ENCODE measurements around the gene UNC13C. TPM values are rescaled to one million over a fixed set of nuclear protein-coding genes. Genes with fewer than 3 reads are reported as not detected.
"Not testable (repeated sequence)": the region's sequence is repeated elsewhere in the genome, so short reads cannot be mapped to it uniquely, and the experiment has no call there.

Gene UNC13C
- total and polyA plus RNA-seq, 9 donors, result 2.0 to 5.7 (median 3.5) TPM

DNA sequence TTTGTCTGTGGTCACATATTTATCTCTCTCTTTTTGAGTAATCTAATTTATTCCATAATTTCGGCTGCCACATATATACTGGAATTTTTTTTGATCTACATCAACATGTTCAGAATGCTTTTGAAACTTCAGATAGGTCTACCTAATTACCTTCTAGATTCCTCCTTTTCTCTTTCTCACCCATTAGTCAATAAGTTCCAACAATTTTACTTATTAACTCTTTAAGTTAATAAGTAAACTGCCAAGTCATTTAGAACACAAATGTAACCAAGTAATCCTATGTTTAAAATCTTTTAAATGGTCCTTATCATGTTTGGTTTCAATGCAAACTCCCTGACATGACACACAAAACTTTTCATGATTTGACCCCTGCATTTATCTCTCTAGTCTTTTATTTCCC is 410.5 kb downstream of the UNC13C start:
- Histone ChIP-seq H3K36me3 (ENCODE audit: control insufficient read depth, insufficient read depth, low read length) (no peaks in the 10 kb centered on the region), H3K27me3 (ENCODE audit: control insufficient read depth, insufficient read depth, low read length) (no peaks in the 10 kb centered on the region), H3K4me1 (ENCODE audit: control insufficient read depth, insufficient read depth, low read length) (no peaks in the 10 kb centered on the region), H3K9me3 (replicated peaks; ENCODE audit: control insufficient read depth, low read depth, low read length) (no peaks in the 10 kb centered on the region), H3K27ac (ENCODE audit: low read length) (no peak overlapping the region), H3K4me3 (ENCODE audit: low read length) (no peak overlapping the region)
- no peak for DNase-seq
- WGBS (ENCODE audit: insufficient coverage), result no CpG with 5 or more reads among the region's 1 CpG

DNA sequence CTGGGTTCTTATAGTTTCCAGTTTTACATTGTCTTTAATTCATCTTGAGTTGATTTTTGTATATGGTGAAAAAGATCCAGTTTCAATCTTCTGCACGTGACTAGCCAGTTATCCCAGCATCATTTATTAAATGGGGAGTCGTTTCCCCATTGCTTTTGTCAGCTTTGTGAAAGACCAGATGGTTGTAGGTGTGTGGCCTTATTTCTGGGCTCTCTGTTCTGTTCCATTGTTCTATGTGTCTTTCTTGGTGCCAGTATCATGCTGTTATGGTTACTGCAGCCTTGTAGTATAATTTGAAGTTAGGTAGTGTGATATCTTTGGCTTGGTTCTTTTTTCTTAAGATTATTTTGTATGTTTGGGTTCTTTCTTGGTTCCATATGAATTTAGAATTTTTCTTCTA is 432.2 kb downstream of the UNC13C start:
- H3K27ac ChIP-seq (ENCODE audit: low read length), result no peak overlapping the region
- no CpG with 5 or more reads among the region's 2 CpGs for WGBS (ENCODE audit: insufficient coverage)
- H3K4me3 ChIP-seq (ENCODE audit: low read length), result no peak overlapping the region
- H3K9me3 ChIP-seq (replicated peaks; ENCODE audit: control insufficient read depth, low read depth, low read length), result no peaks in the 10 kb centered on the region
- no peaks in the 10 kb centered on the region for H3K36me3 ChIP-seq (ENCODE audit: control insufficient read depth, insufficient read depth, low read length)
- no peaks in the 10 kb centered on the region for H3K4me1 ChIP-seq (ENCODE audit: control insufficient read depth, insufficient read depth, low read length)
- H3K27me3 ChIP-seq (ENCODE audit: control insufficient read depth, insufficient read depth, low read length), result no peaks in the 10 kb centered on the region
- no peak for DNase-seq

DNA sequence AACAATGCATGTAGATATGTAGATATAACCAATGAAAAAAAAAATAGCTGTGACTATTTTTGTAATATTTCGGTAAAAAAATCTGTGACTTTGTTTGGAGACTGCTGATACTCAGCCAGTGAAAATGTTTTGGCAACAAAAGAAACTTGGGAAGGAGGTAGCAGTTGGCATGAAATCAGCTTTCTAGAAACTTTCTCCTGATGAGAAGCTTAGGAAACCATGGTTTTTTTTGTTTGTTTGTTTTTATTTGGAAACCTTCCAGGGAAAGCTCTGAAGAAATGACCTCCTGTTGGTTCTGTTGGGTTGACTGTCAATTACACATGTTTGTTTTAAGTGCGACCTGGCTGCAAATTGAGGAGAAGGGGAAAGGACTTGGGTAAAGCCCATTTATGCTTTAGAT is 445.9 kb downstream of the UNC13C start:
- peak; percentile 7 for DNase-seq
- Histone ChIP-seq H3K4me3 (ENCODE audit: low read length) (no peak overlapping the region), H3K27me3 (ENCODE audit: control insufficient read depth, insufficient read depth, low read length) (no peaks in the 10 kb centered on the region), H3K4me1 (ENCODE audit: control insufficient read depth, insufficient read depth, low read length) (no peaks in the 10 kb centered on the region), H3K9me3 (replicated peaks; ENCODE audit: control insufficient read depth, low read depth, low read length) (no peaks in the 10 kb centered on the region), H3K36me3 (ENCODE audit: control insufficient read depth, insufficient read depth, low read length) (no peaks in the 10 kb centered on the region), H3K27ac (ENCODE audit: low read length) (no peak overlapping the region)
- 63% methylated on average over 1 of the region's 2 CpGs for WGBS (ENCODE audit: insufficient coverage)

DNA sequence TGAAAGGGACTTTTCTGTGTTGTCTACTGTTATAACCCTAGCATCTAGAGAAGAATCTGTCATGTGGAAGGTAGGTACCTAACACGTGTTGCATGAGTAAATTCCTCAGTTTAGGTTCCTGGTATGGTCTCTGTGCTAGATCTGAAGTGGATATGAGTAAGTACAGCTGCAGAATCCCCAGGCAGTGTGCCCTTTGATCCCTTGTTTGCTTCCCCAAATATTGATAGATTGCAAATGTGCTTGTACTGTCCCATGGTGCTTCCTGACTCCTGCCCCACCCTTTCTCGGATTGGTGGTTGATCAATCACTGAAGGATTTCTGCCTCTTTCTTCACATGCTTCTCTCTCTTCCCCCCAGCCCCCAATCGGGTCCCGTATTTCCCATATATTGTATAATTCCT is 450.4 kb downstream of the UNC13C start:
- no peaks in the 10 kb centered on the region for H3K4me1 ChIP-seq (ENCODE audit: control insufficient read depth, insufficient read depth, low read length)
- H3K27me3 ChIP-seq (ENCODE audit: control insufficient read depth, insufficient read depth, low read length), result no peaks in the 10 kb centered on the region
- no peaks in the 10 kb centered on the region for H3K9me3 ChIP-seq (replicated peaks; ENCODE audit: control insufficient read depth, low read depth, low read length)
- DNase-seq, result no peak
- no peak overlapping the region for H3K4me3 ChIP-seq (ENCODE audit: low read length)
- 50% methylated on average over 1 of the region's 4 CpGs for WGBS (ENCODE audit: insufficient coverage)
- H3K36me3 ChIP-seq (ENCODE audit: control insufficient read depth, insufficient read depth, low read length), result no peaks in the 10 kb centered on the region
- no peak overlapping the region for H3K27ac ChIP-seq (ENCODE audit: low read length)

DNA sequence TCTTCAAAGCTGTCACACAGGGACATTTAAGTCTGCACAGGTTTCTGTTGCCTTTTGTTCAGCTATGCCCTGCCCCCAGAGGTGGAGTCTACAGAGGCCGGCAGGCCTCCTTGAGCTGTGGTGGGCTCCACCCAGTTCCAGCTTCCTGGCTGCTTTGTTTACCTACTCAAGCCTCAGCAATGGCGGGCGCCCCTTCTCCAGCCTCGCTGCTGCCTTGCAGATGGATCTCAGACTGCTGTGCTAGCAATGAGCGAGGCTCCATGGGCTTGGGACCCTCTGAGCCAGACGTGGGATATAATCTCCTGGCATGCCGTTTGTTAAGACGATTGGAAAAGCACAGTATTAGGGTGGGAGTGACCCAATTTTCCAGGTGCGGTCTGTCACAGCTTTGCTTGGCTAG is 472.0 kb downstream of the UNC13C start:
- H3K27ac ChIP-seq (ENCODE audit: low read length); H3K36me3 ChIP-seq (ENCODE audit: control insufficient read depth, insufficient read depth, low read length); H3K4me1 ChIP-seq (ENCODE audit: control insufficient read depth, insufficient read depth, low read length); H3K27me3 ChIP-seq (ENCODE audit: control insufficient read depth, insufficient read depth, low read length); DNase-seq; H3K4me3 ChIP-seq (ENCODE audit: low read length): not testable (repeated sequence)
- H3K9me3 ChIP-seq (replicated peaks; ENCODE audit: control insufficient read depth, low read depth, low read length), result peaks cover 12% of the 10 kb centered on the region
- 80% methylated on average over 6 of the region's 9 CpGs for WGBS (ENCODE audit: insufficient coverage)

DNA sequence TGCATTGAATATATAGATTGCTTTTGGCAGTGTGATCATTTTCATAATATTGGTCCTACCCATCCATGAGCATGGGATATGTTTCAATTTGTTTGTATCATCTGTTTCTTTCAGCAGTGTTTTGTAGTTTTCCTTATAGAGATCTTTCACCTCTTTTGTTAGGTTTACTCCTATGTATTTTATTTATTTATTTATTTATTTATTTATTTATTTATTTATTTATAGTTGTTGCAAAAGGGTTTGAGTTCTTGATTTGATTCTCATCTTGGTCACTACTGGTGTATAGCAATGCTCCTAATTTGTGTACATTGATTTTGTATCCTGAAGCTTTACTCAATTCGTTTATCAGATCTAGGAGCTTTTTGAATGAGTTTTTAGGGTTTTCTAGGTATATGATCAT is 478.2 kb downstream of the UNC13C start:
- Histone ChIP-seq H3K4me3 (ENCODE audit: low read length) (no peak overlapping the region), H3K4me1 (ENCODE audit: control insufficient read depth, insufficient read depth, low read length) (no peaks in the 10 kb centered on the region), H3K9me3 (replicated peaks; ENCODE audit: control insufficient read depth, low read depth, low read length) (peaks cover 22% of the 10 kb centered on the region), H3K27me3 (ENCODE audit: control insufficient read depth, insufficient read depth, low read length) (no peaks in the 10 kb centered on the region), H3K36me3 (ENCODE audit: control insufficient read depth, insufficient read depth, low read length) (no peaks in the 10 kb centered on the region), H3K27ac (ENCODE audit: low read length) (no peak overlapping the region)
- DNase-seq, result no peak
- WGBS (ENCODE audit: insufficient coverage), result no CpG with 5 or more reads among the region's 1 CpG

DNA sequence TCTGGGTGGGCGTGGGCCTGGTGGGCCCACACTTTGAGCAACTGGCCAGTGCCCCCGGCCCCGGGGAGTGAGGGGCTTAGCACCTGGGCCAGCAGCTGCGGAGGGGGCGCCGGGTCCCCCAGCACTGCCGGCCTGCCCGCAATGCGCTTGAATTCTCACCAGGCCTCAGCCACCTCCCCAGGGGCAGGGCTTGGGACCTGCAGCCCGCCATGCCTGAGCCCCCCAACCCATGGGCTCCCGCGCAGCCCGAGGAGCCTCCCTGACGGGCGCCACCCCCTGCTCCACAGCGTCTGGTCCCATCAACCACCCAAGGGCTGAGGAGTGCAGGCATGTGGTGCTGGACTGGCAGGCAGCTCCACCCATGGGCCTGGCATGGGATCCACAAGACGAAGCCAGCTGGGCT is 484.3 kb downstream of the UNC13C start:
- 92% methylated on average over 16 of the region's 17 CpGs for WGBS (ENCODE audit: insufficient coverage)

DNA sequence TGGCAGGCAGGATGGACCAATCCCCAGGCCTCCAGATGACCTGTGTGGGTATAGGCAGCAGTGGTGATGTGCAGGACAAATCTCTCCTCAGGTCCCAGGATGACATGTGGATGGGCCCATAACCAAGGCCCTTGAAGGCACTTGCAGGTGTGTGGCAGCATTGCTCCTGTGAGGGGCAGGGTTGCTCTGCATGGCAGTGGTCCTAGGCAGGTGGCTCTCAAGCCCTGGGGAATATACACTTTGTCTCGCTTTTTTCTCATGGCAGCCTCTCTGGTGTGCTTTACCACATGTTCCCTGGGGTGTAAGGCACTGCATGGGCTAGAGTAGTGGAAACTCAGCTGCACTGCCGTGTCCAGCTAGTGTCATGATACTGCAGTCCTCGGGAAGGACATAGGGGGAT is 503.6 kb downstream of the UNC13C start:
- no peaks in the 10 kb centered on the region for H3K9me3 ChIP-seq (replicated peaks; ENCODE audit: control insufficient read depth, low read depth, low read length)
- H3K4me1 ChIP-seq (ENCODE audit: control insufficient read depth, insufficient read depth, low read length), result no peaks in the 10 kb centered on the region
- DNase-seq, result no peak
- no peaks in the 10 kb centered on the region for H3K36me3 ChIP-seq (ENCODE audit: control insufficient read depth, insufficient read depth, low read length)
- H3K27ac ChIP-seq (ENCODE audit: low read length), result no peak overlapping the region
- no peaks in the 10 kb centered on the region for H3K27me3 ChIP-seq (ENCODE audit: control insufficient read depth, insufficient read depth, low read length)
- 46% methylated on average over 3 of the region's 3 CpGs for WGBS (ENCODE audit: insufficient coverage)
- H3K4me3 ChIP-seq (ENCODE audit: low read length), result no peak overlapping the region

More for the DNA sequence above, 484.3 kb downstream of the UNC13C start:
- DNase-seq, result no peak
- no peak overlapping the region for H3K4me3 ChIP-seq (ENCODE audit: low read length)
- no peaks in the 10 kb centered on the region for H3K36me3 ChIP-seq (ENCODE audit: control insufficient read depth, insufficient read depth, low read length)
- no peaks in the 10 kb centered on the region for H3K4me1 ChIP-seq (ENCODE audit: control insufficient read depth, insufficient read depth, low read length)
- no peaks in the 10 kb centered on the region for H3K27me3 ChIP-seq (ENCODE audit: control insufficient read depth, insufficient read depth, low read length)
- H3K27ac ChIP-seq (ENCODE audit: low read length), result no peak overlapping the region
- peaks cover 11% of the 10 kb centered on the region for H3K9me3 ChIP-seq (replicated peaks; ENCODE audit: control insufficient read depth, low read depth, low read length)

DNA sequence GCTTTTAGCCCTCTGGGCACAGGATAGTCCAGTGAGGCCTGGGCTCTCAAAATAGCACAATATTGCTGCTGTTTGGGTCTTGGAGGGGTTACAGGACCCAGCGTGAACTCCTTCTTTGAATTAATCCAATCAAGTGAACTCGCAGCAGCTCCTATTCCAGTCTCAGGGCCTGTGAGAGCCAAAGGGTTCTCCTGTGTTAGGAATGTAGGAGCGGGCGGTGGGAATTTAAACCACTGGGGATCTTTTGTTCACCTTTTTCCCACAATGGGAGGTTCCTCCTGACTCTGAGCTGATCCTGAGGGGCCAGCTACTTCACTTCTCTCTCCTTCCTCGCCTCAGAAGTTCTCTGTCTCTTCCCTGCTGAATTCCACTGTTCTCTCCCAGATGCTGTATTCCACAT is 504.0 kb downstream of the UNC13C start:
- Histone ChIP-seq H3K9me3 (replicated peaks; ENCODE audit: control insufficient read depth, low read depth, low read length) (no peaks in the 10 kb centered on the region), H3K4me1 (ENCODE audit: control insufficient read depth, insufficient read depth, low read length) (no peaks in the 10 kb centered on the region), H3K27me3 (ENCODE audit: control insufficient read depth, insufficient read depth, low read length) (no peaks in the 10 kb centered on the region), H3K27ac (ENCODE audit: low read length) (no peak overlapping the region), H3K4me3 (ENCODE audit: low read length) (no peak overlapping the region), H3K36me3 (ENCODE audit: control insufficient read depth, insufficient read depth, low read length) (no peaks in the 10 kb centered on the region)
- no CpG with 5 or more reads among the region's 5 CpGs for WGBS (ENCODE audit: insufficient coverage)
- no peak for DNase-seq

DNA sequence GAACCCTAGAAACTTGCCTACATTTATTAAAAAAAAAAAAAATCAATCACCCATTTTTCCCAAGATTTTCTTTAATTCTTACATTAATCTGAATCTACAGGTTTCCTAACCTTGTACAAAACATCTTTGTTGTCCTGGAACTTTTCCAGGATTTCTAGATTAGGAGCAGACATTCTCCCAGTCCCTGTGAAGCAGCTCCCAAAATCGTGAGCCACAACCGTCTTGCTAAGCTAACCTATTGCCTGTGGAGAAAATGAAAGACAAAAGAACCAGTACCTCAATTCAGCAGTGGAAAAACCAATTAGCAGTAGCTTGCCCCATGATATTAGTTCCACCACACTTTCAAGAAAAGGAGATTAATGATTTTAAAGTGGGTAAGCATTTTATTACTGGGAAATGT is 522.1 kb downstream of the UNC13C start:
- H3K4me3 ChIP-seq (ENCODE audit: low read length), result no peak overlapping the region
- H3K4me1 ChIP-seq (ENCODE audit: control insufficient read depth, insufficient read depth, low read length), result no peaks in the 10 kb centered on the region
- no peaks in the 10 kb centered on the region for H3K36me3 ChIP-seq (ENCODE audit: control insufficient read depth, insufficient read depth, low read length)
- DNase-seq, result no peak
- WGBS (ENCODE audit: insufficient coverage), result 65% methylated on average over 2 of the region's 2 CpGs
- H3K9me3 ChIP-seq (replicated peaks; ENCODE audit: control insufficient read depth, low read depth, low read length), result no peaks in the 10 kb centered on the region
- H3K27me3 ChIP-seq (ENCODE audit: control insufficient read depth, insufficient read depth, low read length), result no peaks in the 10 kb centered on the region
- no peak overlapping the region for H3K27ac ChIP-seq (ENCODE audit: low read length)

DNA sequence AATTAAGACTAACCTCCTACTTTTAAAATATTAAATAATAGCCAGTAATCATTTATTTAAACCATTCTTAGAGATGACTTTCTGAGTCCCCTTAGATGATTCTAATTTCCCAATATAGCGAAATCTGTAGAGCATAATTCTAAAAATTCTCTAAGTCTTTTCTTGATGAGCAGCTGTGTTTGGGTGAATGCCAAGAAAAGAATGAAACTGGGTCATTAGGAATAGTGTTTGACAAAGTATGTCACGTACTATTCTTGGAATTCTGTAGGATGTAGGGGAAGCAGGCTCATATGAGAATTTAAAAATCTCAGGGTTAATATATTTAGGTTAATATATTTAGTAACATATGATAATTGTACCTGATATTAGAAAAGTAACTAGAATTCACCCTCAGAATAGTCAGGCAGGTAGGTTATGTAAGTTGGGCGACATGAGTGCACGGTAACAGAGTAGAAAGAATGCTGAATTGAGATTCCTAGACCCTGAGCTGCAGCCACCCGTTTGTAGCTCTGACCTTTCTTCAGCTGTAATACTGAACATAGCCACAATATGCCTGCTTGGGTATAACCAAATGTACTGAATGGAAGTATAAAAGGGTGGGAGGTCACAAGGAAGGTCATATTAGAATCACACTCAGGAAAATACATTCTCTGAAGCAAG is 524.3 kb downstream of the UNC13C start:
- no peak overlapping the region for H3K4me3 ChIP-seq (ENCODE audit: low read length)
- no peaks in the 10 kb centered on the region for H3K27me3 ChIP-seq (ENCODE audit: control insufficient read depth, insufficient read depth, low read length)
- no peaks in the 10 kb centered on the region for H3K4me1 ChIP-seq (ENCODE audit: control insufficient read depth, insufficient read depth, low read length)
- no peaks in the 10 kb centered on the region for H3K9me3 ChIP-seq (replicated peaks; ENCODE audit: control insufficient read depth, low read depth, low read length)
- DNase-seq, result peak; percentile 20
- H3K36me3 ChIP-seq (ENCODE audit: control insufficient read depth, insufficient read depth, low read length), result no peaks in the 10 kb centered on the region
- H3K27ac ChIP-seq (ENCODE audit: low read length), result no peak overlapping the region
- no CpG with 5 or more reads among the region's 5 CpGs for WGBS (ENCODE audit: insufficient coverage)

Measured in muscle of leg (tissue), 11 donors.